ENCODE measurements around the gene TGOLN2.

- TF ChIP-seq CTCF (conservative IDR thresholded peaks at IDR 0.05; ENCODE audit: low read depth, low read length) (no peak), EZH2 (IDR thresholded peaks at IDR 0.05; ENCODE audit: borderline replicate concordance, low read depth, low read length, poor library complexity, severe bottlenecking) (no peak)
Measured at GRCh38 chr2:85291425-85292023, 36.3 kb downstream of the TGOLN2 start.

Measured in A673 (cell line).